Skeletal muscle satellite cell (primary cell): ENCODE measurements around the gene LMBR1L.

ENCODE experiments used
- H3K27me3 ChIP-seq: 2 replicates; pipeline ENCODE4 v1.7.0; 2013; ENCODE audit warnings: low read length; ENCODE audit not compliant: control insufficient read depth, insufficient read depth
- H3K36me3 ChIP-seq: 2 replicates; pipeline ENCODE4 v1.7.0; 2013; ENCODE audit warnings: mild to moderate bottlenecking, control low read depth, low read length; ENCODE audit not compliant: insufficient read depth
- H3K4me1 ChIP-seq: 2 replicates; pipeline ENCODE4 v1.7.0; 2013; ENCODE audit warnings: low read length; ENCODE audit not compliant: control insufficient read depth, insufficient read depth
- H3K4me2 ChIP-seq: 2 replicates; pipeline ENCODE4 v1.7.0; 2013; ENCODE audit warnings: mild to moderate bottlenecking, low read length
- H3K4me3 ChIP-seq: 2 replicates; pipeline ENCODE4 v1.7.0; 2013; ENCODE audit warnings: low read length
- H3K9ac ChIP-seq: 2 replicates; pipeline ENCODE4 v1.7.0; 2013; ENCODE audit warnings: mild to moderate bottlenecking, low read depth, low read length, moderate library complexity
- H3K9me3 ChIP-seq: replicated peaks from 2 replicates; pipeline ENCODE4 v1.7.0; 2013; ENCODE audit warnings: mild to moderate bottlenecking, control low read depth, low read length

The LMBR1L gene

DNA sequence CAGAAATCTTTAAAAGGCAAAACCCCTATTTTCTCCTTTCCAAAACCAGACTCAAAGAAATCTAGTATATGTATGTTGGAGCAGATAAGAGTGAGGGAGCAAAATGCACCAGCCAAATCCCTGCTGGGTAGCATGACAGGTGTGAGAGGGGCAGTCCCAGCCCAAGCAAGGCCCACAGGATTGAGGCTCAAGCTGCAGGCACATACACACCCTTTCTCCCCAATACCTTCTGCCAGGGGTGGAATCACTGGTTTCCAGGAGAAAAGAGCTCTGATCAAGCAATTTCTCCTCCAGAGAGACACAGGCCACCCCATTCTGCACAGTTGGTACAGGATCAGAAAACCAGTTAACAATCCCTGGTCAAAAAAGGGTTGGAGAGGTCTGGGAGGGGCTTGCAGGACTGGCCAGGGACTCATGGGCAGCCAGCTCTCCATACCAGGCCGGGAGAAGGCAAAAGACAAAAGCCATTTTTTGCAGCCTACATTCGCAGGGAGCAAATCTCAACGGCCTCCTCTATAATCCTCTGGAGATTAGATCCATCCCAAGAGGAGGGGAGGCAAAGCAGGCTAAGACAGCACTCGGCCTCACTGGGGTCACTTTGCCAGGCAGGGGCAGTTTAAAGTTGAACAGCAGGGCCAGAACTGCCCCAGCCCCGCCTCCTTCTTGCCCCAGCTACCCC is 52.1 kb downstream of the LMBR1L start:
- peak overlapping the region; percentile 98 for H3K9ac ChIP-seq
- H3K4me3 ChIP-seq, result peak overlapping the region; percentile 91
- peaks cover 23% of the 10 kb centered on the region for H3K36me3 ChIP-seq
- peaks cover 36% of the 10 kb centered on the region for H3K4me1 ChIP-seq
- no peaks in the 10 kb centered on the region for H3K9me3 ChIP-seq
- no peaks in the 10 kb centered on the region for H3K27me3 ChIP-seq
- peak overlapping the region; percentile 94 for H3K4me2 ChIP-seq

DNA sequence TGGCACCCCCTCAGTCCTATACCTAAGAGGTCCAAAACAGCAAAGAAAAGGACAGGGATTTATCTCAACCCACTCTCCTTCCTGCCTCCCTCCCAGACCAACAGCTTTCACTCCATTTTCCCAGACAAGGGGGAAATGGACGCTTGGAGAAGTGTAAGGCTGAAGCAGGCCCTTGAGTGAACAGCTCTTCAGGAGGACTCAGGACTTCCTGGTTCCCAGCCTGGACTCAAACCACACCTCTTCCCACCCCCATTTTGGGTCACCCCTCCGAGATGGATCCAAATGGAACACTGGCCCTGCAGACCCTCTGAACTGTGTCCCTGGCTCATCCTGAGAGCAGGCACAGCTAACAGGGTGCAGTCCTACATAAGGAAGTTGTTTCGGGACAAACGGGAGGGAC is 52.8 kb downstream of the LMBR1L start:
- Histone ChIP-seq H3K4me2 (peak overlapping the region; percentile 94), H3K9me3 (no peaks in the 10 kb centered on the region), H3K4me1 (peaks cover 36% of the 10 kb centered on the region), H3K4me3 (peak overlapping the region; percentile 91), H3K36me3 (peaks cover 29% of the 10 kb centered on the region), H3K9ac (peak overlapping the region; percentile 98), H3K27me3 (no peaks in the 10 kb centered on the region)

DNA sequence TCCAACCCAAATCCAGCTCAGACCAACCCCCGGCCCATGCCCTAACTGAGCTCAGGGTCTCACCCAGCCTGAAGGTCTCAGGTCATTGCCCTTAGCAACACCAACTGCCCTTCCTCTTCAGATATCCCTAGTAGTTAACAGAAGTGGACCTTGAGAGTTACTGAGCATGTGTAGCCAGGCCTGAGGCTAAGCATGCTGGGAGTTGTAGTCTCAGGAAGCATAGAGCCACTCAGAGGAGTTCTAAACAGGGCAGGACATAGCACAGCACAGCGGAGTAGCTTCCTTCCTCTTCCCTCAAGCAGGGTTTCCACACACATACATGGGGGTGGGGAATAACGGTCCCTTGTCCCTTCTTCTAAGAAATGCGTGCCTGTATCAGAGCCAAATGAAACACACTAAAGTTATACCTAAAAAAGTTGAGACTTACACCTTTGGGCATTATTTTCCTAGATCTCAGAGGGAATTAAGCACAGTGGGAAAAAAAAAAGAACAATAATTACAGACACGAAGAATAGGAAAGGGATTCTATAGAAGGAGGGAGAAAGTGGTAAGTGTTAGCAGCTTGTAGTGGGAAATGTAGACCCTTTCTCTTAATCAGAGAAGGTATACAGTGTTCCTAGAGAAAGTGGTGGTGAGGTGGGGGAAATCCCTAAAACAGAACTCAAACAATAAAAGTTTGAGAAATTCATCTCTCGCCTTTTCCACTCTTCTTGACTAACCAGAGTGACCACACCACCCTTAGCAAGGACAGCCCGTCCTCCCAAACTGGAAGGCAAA is 54.5 kb downstream of the LMBR1L start:
- Histone ChIP-seq H3K36me3 (peaks cover 46% of the 10 kb centered on the region), H3K9me3 (no peaks in the 10 kb centered on the region), H3K27me3 (no peaks in the 10 kb centered on the region), H3K4me3 (peak overlapping the region; percentile 91), H3K4me2 (peak overlapping the region; percentile 94), H3K4me1 (peaks cover 32% of the 10 kb centered on the region), H3K9ac (peak overlapping the region; percentile 98)

DNA sequence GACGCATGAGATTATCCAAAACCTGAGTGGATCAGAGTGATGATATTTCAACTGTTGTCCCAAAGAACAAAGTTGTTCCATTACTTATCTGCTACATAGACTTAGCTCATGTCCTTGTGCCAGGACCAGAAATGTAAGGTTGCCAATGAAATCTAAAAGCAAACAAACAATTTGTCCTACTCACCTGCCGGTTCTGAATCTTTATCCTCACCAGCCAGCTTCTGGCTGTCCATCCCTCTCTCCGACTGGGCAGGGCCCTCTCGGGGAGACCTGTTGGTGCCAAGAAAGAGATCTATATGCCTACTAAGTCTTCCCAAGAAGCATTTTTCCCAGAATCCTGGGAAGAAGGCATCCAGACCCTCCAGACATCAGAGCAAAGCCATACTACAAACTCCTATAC is 55.6 kb downstream of the LMBR1L start:
- Histone ChIP-seq H3K4me1 (peaks cover 34% of the 10 kb centered on the region), H3K4me2 (no peak overlapping the region), H3K27me3 (no peaks in the 10 kb centered on the region), H3K9me3 (no peaks in the 10 kb centered on the region), H3K4me3 (no peak overlapping the region), H3K9ac (no peak overlapping the region), H3K36me3 (peaks cover 56% of the 10 kb centered on the region)

DNA sequence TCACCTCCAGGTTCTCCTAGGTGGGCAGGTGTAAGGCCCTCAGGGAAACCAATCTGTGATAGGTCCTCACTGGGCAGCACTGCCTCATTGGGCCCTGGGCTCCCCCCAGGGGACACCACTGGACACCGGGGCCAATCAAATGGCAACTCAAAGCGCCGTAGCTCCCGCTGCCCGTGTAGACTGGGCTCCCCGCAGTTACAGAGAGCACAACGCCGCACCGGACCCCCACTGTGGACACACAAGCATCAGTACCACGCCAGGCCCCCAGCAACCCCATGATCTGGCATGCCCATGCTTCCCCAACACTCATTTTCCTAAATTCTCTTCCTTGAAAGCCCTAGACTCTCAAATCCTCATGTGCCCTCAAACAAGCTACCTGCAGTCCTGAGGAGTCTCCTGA is 56.1 kb downstream of the LMBR1L start:
- Histone ChIP-seq H3K4me3 (no peak overlapping the region), H3K9ac (no peak overlapping the region), H3K4me2 (no peak overlapping the region), H3K4me1 (peaks cover 40% of the 10 kb centered on the region), H3K36me3 (peaks cover 62% of the 10 kb centered on the region), H3K27me3 (no peaks in the 10 kb centered on the region), H3K9me3 (no peaks in the 10 kb centered on the region)

DNA sequence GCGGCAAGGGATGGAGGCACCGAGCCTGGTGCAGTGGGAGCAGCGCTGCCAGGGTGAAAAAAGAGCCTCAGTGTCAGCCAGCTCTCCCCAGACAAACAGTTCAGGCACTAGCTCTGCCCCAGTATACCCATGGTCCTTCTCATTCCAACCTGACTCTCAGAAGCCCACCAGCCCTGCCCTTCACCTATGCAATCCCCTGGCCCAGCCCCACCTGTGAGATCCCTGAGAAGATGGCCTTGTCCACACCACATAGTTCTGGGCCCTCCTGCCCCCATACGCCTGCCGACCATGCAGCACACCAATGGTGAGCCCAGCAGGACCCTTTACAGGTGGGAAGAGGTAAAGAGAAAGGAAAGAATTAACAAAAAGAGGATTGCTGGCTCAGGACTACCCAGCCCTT is 56.6 kb downstream of the LMBR1L start:
- H3K36me3 ChIP-seq, result peaks cover 66% of the 10 kb centered on the region
- H3K9me3 ChIP-seq, result no peaks in the 10 kb centered on the region
- H3K4me3 ChIP-seq, result no peak overlapping the region
- H3K9ac ChIP-seq, result no peak overlapping the region
- no peaks in the 10 kb centered on the region for H3K27me3 ChIP-seq
- no peak overlapping the region for H3K4me2 ChIP-seq
- peaks cover 44% of the 10 kb centered on the region for H3K4me1 ChIP-seq

DNA sequence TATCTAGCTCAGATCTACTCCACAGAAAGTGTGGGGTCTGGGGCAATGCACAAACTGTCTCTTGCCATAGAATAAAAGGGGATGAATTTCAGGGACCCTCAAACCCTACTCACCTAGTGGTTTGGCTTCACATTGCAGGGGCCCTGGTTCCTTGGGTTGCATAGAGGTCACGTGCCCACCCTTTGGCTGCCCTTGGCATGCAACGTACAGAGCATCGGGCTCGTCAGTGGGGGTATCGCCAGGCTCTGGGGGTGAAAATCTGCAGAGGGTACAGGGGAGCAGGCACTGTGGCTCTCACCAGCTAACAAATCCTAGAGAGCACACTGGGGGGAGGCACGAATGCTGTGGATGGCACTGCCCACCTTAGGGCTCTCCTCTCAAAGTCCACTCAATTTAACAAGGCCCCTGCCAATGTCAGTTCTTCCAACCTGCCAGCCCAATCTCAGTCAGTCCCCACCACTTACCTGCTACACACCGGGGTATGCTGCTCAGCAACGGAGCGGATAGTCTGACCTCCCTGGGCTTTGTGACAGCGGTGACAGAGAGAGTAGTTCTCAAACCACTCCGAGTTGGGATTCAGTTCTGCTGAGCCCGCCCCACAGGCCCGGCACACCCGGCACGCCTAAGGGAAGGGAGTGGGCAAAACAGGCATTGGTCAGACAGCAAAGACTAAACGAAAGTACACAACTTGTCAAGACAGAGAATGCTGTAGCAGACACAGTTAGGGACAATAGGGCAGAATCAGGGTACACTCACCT is 58.0 kb downstream of the LMBR1L start:
- Histone ChIP-seq H3K9me3 (no peaks in the 10 kb centered on the region), H3K27me3 (no peaks in the 10 kb centered on the region), H3K4me3 (no peak overlapping the region), H3K9ac (no peak overlapping the region), H3K4me2 (no peak overlapping the region), H3K4me1 (peaks cover 41% of the 10 kb centered on the region), H3K36me3 (peaks cover 81% of the 10 kb centered on the region)

DNA sequence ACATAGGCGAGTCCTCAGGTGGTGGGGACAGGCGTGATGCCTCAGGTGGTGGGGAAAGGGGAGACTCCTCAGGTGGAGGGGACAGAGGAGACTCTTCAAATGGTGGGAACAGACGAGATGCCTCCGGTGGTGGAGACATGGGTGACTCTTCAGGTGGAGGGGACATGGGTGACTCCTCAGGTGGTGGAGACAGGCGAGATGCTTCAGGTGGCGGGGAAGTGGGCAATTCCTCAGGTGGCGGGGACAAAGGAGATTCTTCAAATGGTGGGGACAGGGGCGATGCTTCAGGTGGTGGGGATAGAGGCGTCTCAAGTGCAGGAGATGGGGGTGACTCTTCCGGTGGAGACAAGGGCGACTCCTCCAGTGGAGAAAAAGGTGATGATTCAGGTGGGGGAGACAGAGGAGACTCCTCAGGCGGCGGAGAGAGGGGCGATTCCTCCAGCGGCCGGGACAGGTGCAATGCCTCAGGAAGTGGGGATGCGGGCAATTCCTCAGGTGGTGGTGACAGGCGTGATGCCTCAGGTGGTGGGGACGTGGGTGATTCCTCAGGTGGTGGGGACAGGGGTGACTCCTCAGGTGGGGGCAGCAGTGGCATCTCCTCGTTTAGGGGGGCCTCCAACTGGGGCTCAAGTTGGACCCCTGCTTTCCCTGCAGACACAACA is 58.7 kb downstream of the LMBR1L start:
- Histone ChIP-seq H3K36me3 (peaks cover 85% of the 10 kb centered on the region), H3K9ac (no peak overlapping the region), H3K4me3 (no peak overlapping the region), H3K4me1 (peaks cover 33% of the 10 kb centered on the region), H3K27me3 (no peaks in the 10 kb centered on the region), H3K4me2 (no peak overlapping the region), H3K9me3 (no peaks in the 10 kb centered on the region)

DNA sequence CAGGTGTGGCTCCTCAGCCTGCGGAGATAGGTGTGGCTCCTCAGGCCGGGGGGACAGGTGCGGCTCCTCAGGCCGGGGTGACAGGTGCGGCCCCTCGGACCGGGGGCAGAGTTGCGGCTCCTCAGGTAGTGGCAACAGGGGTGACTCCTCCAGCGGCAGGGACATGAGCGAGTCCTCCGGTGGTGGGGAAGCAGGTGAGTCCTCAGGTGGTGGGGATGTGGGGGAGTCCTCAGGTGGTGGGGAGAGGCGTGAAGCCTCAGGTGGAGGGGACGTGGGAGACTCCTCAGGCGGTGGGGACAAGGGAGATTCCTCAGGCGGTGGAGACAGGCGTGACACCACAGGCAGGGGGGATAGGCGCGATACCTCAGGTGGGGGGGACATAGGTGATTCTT is 59.3 kb downstream of the LMBR1L start:
- Histone ChIP-seq H3K36me3 (peaks cover 91% of the 10 kb centered on the region), H3K4me3 (no peak overlapping the region), H3K9ac (no peak overlapping the region), H3K27me3 (no peaks in the 10 kb centered on the region), H3K9me3 (no peaks in the 10 kb centered on the region), H3K4me1 (peaks cover 28% of the 10 kb centered on the region), H3K4me2 (no peak overlapping the region)

DNA sequence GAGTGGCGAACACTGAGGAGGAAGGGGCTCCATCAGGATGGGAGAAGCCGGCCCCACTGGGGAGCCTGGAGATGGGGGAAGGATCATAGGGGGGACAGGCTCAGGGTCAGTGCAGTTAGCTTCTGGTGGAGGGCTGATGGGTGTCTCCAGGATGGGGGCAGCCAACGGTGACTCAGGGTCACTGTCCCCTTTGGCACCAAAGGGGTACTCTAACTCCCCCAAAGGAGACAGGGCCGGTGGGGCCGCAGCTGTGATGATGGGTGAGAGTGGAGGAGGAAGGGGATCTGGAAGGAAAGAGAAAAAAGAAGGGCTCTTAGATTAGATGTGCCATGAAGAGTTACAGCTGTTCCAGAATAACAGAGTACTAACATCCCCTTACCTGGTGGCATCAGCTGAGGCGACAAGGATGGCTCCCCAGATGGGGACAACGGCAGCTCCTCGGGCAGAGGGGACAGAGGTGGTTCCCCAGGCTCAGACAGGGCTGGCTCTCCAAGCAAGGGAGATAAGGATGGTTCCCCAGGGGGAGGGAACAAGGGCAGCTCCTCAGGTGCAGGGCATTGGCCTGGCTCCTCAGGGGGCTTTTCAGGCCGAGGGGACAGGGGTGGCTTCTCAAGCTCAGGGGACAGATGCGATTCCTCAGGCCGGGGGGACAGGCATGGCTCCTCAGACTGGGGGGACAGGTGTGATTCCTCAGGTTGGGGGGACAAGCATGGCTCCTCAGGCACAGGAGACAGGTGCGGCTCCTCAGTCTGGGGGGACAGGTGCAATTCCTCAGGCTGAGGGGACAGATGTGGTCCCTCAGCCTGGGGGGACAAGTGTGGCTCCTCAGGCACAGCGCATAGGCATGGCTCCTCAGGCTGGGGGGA is 59.9 kb downstream of the LMBR1L start:
- Histone ChIP-seq H3K9me3 (no peaks in the 10 kb centered on the region), H3K27me3 (no peaks in the 10 kb centered on the region), H3K36me3 (peaks cover 97% of the 10 kb centered on the region), H3K4me3 (no peak overlapping the region), H3K9ac (no peak overlapping the region), H3K4me1 (peaks cover 23% of the 10 kb centered on the region), H3K4me2 (no peak overlapping the region)
